Activated T-cell treated with anti-CD3 and anti-CD28 coated beads for 48 hours (primary cell): ENCODE results near the gene CORO2B.

ENCODE experiments used
- DNase-seq: peaks from one replicate; pipeline ENCODE4 v3.0.0-alpha.2; 2020; ENCODE audit warnings: low read depth

CORO2B gene

DNA sequence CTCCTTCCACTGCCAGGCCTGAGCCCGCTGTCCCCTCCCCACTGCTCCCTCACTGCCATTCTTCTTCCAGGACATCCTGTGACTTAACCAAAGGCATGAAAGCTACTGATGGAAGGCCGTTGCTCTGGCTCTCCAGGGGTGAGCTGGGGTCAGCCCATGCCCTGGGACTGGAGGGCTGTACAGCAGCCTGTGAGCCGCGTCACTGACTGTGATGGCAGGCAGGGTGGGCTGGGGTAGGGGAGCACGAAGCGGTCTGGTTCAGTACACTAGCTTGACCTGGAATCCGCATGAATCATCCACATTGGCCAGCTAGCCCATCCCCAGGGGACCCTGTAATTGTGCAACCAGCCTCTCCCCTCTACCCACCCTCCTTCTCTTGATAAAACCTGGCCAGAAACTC lies 30.8 kb downstream of the CORO2B start:
- no peak for DNase-seq

DNA sequence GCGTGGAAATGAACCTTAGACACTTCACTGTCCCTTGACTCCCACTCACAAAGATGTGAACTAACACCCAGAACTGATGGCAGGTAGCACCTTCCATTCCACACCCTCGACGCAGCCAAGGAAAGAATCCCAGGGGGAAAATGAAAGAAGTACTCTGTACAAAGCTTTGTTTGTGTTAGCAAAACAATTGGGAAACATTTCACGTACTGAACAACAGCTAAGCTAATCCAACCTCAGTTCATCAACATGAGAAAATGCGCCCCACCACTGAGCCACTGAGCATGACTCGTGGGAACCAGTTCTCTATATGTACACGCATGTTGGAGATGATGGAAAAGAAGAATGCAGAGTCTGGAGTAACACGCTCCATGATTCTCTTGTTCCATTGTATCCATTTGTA lies 32.0 kb downstream of the CORO2B start:
- no peak for DNase-seq

DNA sequence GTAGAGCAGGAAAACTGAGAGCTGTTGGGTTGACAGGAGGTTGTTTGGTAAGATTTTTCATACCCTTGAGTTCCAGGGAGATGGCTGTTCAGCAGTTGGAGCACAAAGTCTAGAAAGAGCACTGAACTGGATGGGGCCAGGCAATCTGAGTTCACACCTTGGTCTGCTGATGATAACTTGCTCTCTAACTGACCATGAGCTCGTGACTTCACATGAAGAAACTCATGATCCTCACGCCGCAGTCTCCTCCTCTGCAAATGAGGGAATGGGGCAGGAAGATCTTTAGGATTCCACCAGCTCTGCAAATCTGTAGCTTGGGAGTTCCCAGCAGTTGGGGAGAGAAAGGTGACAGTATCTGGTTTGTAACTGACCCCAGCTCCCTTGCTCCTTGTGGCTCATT lies 33.7 kb downstream of the CORO2B start:
- no peak for DNase-seq

DNA sequence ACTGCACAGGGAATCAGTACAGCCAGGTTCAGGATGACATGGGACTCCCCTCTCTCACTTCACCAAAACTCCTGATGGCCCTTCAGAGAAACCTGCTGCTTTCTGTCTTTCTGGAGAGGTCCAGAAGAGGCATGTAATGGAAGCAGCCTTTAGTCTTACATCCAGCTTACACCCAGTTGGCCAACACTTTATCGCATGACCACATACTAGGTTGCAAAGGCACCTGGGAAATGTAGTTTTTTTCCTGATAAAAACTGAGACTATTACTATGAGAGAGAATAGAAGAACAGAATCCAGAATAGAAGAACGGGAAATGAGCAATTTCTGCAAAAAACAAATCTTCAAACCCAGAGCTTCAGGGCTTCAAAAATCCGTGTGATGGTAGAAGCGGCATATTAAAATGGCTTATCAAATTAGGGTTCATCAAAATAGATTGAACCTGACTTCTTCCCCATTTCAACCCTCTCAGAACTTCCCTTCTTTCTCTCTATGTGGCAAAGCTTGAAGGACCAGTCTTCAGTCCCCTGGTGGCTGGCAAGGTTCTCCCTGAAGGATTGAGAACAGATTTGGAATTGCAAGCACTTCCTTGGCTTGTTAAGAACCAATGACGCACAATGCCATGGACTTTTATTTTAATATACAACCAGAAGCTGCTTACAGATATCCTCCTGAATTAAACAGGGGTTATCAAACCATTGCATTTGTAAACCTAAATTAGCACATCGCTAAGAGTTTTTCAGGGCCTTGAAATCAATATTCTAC lies 34.4 kb downstream of the CORO2B start:
- DNase-seq: no peak

DNA sequence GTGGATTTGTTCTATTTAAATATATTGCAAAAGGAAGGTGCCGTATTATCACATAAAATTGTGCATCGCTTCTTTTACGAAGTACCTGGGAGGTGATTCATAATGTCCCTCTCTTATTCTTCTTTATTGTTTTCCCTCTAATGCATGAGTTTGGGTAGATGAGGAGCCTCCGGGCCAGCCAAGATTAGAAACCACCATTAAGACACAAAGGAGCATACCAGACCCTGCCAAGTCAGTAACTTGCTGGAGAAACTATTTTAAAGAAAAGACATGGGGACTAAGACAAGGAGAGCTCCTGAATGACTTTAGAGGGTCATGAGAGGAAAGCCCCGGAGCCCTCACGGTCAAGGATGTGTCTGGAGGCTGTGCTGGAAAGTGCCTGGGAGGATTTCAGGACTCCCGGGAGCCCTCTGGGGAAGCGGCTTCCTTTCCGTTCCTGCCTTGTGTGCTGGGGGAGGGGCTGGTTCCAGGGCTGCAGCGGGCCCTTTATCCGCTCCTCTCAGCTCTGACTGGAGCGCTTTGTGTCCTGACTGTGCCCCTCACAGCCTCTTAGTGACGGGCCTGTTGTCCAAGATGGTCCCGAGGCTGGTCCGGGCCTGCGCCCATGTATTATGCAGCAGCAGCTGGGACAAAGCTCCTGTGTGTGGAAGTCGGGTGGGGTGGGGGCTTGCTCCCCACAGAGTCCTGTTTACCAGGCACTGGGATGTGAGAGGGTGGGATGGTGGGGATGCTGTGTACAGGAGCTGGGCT lies 35.7 kb downstream of the CORO2B start:
- DNase-seq: no peak

DNA sequence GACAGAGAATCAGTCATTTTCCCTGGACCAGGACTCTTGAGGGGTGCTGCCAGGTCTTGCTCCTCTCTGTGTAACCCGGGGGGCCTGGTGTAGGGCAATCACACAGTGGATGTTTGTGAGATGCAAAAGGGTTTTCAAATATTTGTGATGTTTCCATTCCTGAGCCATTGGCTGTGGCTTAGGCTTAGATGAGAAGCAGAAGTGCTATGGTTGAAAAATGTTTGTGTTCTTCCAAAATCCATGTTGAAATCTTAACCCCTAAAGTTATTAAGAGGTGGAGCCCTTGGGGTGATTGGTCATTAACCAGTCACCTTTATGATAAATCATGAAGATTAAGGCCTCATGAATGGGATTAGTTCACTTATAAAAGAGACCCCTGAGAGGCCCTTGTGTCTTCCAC lies 36.5 kb downstream of the CORO2B start:
- no peak for DNase-seq

DNA sequence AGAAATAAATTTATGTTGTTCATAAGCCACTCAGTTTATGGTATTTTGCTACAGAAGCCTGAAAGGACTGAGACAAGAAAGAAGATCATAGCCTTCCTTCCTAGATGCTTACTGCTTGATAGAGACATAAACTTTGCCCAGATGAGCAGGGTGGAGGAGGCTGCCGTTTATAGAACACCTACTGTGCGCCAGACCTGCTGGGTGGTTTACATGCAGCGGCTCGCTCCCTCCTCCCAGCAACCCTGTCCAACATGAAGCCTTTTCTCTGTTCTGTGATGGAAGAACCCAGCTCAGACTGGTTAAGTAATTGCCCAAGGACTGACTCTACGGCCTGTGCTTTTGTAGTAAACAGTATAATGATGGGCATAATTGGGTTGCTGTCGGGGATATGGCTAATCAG lies 37.0 kb downstream of the CORO2B start:
- DNase-seq: no peak

DNA sequence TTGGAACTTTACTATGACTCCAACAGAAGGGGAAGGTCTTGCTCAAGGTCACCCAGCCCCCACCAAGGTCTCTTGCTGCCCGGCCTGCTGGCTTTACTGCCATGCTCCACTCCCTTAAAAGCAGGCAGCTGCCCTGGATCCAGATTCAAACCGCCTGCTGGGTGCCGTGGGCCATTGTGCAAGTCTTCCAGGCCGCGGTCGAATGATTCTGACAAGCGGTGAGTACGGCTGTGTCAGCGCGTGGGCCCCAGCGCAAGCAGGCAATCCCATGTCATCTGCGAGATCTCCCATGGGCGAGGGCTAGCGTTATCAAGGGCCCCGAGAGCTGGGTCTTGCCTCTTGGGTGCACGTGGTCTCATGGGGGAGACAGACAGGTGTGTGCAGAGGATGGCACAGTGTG lies 37.6 kb downstream of the CORO2B start:
- no peak for DNase-seq

DNA sequence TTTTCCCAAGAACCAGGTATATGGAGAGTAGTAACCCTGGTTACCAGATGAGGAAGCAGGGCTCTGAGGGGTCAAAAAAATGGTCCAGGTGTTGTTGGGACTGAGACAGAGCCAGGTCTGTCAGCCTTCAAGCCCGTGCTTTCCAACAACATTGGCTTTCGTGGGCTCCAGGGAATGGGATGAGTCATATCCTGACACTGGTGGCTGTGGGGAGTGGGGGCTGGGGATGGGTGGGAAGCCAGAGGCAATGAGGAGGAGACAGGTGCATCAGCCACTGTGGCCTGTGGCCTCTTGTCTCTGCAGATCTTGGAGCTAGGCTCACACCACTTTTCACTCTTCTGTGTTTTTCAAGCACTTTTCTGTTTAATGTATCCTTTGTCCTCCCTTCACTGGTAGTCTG lies 38.2 kb downstream of the CORO2B start:
- no peak for DNase-seq

DNA sequence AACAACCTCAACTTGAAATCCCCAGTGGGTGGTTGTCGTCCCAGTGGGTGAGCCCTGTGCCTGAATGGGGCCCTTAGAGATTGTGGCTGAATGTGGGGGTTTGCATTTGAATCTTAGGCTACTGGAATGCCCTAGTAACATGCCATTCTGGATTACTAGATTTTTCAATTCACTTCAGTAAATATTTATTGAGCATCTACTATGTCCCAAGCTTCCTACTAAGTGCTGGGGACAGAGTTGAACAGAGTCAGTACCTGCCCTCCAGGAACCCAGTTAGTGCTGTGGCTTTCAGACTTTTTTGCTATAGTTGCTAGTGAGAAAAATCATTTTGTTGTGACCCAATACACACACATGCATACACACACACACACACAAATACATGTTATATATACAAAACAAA lies 39.0 kb downstream of the CORO2B start:
- DNase-seq: no peak

DNA sequence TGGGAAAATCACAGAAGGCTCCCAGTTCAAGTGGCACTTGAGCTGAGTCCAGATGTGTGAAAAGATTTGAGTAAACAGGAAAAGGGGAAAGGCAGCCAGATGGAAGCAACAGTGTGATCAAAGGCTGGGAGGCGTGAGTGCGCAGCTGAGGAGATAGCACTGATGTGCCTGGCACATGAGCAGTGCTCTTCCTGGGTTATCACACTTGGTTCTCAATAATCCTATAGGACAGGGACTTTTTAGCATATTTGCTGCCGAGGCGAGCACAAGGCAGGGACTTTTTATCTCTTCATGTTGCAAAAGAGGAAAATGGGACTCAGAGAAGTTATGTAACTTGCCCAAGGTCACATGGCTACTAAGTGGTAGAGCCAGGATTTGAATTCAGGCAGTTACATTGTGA lies 39.6 kb downstream of the CORO2B start:
- DNase-seq: no peak

DNA sequence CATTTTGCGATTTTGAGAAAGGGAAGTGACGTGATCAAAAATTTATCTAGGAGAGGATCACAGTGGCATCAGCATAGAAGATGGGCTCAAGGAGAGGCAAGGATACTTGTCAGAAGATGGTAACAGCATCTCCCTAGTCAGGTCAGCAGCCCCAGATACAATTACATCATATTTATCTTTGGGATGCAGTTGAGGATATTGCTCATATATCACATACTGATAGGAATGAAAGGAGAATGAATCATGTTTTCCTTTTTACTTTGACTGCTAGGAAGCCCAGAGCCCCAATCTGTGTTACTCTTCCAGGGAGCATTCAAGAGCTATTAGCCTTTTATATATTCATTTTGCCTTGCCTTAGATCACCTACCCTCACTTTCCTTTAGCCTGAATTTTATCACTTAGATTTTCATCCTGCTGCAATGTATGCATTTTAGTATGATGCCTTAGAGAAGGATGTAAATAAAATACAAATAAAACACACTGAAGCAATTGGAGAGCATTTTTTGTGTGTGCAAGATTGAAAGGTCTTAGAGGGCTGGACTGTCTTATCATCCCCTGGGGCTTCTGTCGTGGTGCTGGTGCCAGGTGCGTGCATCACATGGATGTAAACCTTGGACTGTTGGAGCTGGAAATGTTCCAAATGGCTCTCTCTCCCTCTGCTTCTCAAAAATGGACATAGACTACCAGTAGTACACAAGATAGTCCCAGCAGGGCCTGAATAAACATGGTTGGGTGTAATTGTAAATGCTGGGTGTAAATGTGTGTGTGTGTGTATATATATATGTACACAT lies 40.3 kb downstream of the CORO2B start:
- DNase-seq: no peak

DNA sequence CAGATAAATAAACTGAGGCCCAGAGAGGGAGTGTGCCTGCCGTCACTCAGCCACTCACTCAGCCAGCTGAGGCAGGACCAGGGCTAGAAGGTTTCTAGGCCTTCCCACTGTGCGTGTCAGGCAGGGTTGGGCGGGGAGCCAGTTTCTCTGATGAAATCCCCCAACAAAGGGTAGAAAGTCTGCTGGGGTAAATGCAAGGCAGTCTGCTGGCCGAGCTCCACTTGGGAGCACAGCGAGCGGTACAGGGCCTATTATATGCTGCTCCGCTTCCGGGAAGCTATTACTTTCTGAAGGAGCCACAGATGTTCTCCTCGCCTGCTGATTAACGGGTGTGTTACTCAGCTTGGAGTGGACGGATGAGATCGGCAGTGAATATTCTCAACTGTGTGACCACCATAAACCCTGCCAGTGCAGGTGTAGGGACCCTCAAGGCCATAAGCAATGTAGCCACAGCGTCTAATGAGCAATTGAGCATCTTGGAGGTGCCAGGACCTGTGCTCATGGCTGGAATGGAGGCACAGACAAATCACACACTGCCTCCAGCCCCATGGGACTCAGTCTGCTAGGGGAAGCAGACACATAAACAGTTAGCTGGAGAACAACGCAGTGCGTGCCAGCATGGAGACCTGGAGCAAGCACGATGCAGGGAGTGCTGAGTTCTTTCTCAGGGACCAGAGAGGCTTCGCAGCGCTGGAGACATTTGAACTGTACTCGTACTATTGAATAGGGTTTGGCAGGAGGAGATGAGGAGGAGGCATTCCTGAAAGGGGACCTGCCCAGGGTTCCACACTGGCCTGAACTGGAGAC lies 42.1 kb downstream of the CORO2B start:
- DNase-seq: no peak

DNA sequence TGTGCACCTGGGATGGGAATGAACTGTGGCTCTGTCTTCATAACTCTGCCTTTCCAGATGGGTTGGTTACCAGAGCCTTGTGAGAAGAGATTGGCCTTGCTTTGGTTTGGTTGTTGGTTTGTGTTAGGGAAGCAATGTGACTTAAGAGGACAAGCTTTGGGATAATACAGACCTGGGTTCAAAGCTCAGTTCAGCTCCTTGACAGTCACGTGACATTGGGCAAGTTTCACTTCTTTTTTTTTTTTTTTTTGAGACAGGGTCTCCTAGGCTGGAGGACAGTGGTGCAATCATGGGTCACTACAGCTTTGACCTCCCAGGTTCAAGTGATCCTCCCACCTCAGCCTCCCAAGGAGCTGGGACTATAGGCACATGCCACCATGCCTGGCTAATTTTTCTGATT lies 42.7 kb downstream of the CORO2B start:
- DNase-seq: no peak

DNA sequence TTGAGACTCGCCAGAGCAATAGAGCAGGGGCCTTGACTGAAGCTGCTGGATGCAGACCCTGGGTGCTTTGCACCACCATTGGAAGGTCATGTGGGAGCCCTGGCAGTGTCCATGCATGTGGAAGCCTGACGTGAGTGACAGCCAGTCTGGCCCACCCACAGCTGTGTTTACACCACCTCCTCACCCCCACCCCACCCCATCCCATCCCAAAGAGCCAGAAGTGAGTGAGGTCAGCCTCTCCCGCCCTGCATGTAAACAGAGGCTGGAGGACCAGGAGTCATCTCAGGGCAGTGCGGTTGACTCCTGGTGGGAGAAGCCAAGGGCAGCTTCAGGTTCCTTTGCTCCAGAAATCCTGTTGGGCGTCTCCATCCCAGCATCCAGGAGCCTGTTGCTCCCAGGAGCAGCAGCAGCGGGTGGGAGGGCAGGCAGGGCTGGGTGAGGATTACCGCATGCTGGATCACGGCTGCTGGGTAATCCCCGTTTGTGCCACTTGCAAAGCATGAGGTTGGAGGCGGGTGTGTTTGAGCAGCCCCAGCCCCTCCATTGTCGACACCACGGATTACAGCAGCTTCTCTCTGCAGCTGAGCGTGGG lies 44.6 kb downstream of the CORO2B start:
- DNase-seq: no peak

DNA sequence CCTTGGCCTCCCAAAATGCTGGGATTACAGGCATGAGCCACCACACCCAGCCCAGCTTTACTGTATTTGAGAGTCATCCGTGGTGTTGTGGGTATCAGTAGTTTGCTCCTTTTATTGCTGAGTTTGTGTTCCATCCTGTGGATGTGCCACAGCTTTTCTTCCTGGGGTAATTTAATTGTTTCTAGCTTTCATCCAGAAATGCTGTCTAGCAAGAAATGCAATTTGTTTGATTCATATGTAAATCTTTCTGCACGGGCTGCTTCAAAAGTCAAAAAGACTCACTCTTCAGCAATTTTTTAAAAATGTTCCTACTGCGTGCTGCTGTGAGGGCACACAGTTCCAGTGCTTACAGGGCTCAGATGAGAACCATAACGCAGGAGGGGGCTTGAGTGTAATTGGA lies 47.1 kb downstream of the CORO2B start:
- no peak for DNase-seq

DNA sequence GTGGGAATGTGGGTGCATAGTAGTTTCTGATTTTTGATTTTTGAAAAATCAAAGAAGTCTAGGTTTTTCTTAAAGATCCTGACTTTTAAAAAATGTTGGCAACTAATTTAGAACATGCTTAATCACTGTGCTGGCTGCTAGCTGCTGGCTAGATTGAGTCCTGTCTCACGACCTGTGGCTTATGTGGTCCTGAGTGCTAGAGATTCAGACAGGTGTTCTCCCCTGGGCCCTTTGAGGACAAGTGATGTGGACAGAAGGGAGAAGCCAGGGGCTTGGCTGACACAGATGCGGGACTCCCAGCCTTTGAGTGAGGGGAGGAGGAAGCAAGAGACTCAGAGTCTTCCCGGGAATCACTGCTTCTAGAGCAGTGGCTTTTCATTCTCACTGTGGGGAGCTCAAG lies 47.5 kb downstream of the CORO2B start:
- DNase-seq: no peak

DNA sequence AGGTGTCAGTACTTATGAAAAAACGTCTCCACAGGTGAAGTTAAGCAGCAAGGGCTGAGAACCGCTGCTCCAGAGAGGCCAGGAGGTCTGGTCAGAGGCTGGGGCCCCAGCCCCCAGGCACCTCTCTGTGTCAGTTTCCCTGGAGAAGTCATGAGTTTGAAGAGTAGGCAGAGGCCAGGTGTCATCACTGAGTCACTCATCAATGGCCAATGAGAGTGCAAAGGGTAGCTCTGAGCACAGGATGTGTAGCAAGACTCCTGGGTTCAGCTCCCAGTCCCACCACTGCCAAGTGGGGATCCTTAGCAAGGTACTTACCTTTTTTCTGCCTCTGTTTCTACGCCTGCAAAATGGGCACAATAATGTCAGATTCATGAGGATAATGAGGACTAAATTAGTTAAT lies 47.9 kb downstream of the CORO2B start:
- no peak for DNase-seq

DNA sequence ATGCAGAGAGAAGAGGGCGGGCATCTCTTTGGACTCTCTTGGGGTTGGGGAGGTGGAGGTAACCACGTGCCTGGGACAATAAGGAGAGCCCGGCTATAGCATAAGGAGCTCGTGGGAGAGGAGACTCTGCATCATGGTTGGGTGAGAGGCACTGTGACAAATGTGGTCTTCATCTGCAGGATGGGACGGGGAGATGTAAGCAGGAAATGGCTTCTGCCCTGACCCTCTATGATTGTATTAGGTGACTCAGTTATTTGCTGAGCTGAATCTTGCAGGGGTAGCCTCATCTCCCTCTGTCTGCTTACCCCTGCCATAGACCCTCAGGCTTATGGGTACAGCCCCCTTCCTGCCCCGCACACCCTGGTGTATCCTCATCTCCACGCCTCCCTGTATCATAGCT lies 48.7 kb downstream of the CORO2B start:
- DNase-seq: no peak

DNA sequence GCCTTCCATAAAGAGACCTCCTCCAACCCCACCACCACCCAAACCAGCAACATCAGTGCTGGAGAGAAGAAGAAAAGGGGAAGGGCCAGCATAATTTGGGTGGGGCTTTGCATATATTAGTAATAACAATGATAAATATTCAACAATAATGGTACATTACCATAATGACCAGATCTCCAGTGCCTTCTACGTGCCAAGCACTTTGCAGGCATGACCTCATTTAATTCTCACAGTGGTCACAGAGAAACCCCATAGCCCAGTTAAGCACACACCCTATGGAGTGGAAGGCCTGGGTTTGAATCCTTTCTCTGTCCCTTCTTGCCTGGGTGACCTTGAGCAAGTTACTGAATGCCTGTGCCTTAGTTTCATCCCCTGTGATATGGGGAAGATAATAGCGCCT lies 49.2 kb downstream of the CORO2B start:
- no peak for DNase-seq

DNA sequence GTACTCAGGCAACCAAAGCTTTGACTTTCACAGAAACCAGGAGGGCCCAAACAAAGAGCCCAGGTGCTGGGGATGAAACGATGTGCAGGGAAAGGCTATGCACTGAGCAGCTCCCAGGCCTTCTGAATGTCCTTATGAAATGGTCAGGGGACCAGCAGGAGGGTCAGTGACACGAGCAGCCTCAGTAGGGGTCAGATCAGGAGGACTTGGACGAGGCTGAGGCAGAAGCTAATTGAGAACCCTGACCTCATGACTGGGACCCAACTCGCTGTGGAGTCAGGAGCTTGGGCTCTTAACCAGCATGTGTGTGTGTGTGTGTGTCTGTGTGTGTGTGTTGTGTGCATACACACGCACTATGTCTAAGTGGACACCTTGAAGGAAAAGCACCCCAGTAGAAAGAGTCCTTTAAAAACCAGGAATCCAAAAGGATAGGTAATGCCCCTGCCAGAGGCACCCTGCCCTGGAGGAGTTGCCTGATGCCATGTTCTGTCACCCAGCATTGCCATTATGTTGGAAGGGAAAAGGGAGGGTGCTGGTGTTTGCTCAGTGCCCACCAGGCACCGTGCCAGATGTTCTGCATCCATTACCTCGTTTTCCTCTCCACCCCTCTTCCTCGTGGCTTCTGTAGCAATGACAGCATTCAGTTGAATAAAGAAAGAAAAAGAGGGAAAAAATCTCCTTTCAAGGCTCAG lies 50.9 kb downstream of the CORO2B start:
- DNase-seq: no peak
